HepG2 (cell line): Measurements from ENCODE around the gene NME4. TPM values are rescaled to one million over a fixed set of nuclear protein-coding genes. Genes with fewer than 3 reads are reported as not detected.

ENCODE experiments used
- ATAC-seq: fragments of 200-7000 bp; cut with Tn5 transposase; 3 replicates; pipeline ENCODE4 v1.9.1; 2020; ENCODE audit warnings: mild to moderate bottlenecking, moderate library complexity
- BruUV-seq: library from RNA; stranded (reverse); fragments of 400-500 nt; replicated peaks from 2 replicates; lab custom pipeline; 2021; lab: Mats Ljungman, UMichigan
- CTCF ChIA-PET: fragments of 300-600 bp; formaldehyde crosslinking; extraction: SDS; loops from one replicate; lab custom pipeline; 2021; ENCODE audit warnings: low total read pairs, inconsistent platforms, low intra/inter-chr PET ratio; lab: Yijun Ruan, JAX
- POLR2A ChIA-PET: fragments of 350-600 bp; sonication (Branson Sonifier 250); formaldehyde crosslinking; loops from one replicate; lab custom pipeline; 2020; ENCODE audit warnings: antibody characterized with exemption, inconsistent platforms; lab: Yijun Ruan, JAX
- DNase-seq: peaks from one replicate; pipeline ENCODE4 v3.0.0-alpha.2; 2015; ENCODE audit warnings: low spot score
- FAIRE-seq: peaks from 3 replicates; lab custom pipeline; 2011; peaks lifted over from hg19 to GRCh38; lab: Jason Lieb, UNC
- H2AFZ ChIP-seq: one replicate; pipeline ENCODE4 v1.6.1; 2011; ENCODE audit warnings: low read length, inconsistent platforms
- H3K27ac ChIP-seq: fragments of 300-600 bp; 3 replicates; pipeline ENCODE4 v1.8.0; 2011; ENCODE audit warnings: mixed run types, mild to moderate bottlenecking, mixed read lengths, low read length, inconsistent platforms; ENCODE audit not compliant: insufficient read depth; ENCODE audit errors: extremely low read length
- H3K27me3 ChIP-seq, 2 experiments: fragments of 200-600 bp in 1 of 2; 2 replicates in 1 of 2; 3 replicates in 1 of 2; pipeline versions ENCODE4 v1.6.0 to v1.8.0; 2011; ENCODE audit warnings: low read length in 2 of 2, mild to moderate bottlenecking in 2 of 2, moderate library complexity in 2 of 2, inconsistent platforms in 1 of 2; ENCODE audit not compliant: insufficient read depth in 2 of 2, control insufficient read depth in 1 of 2
- H3K36me3 ChIP-seq, 2 experiments: fragments of 200-600 bp in 1 of 2; replicated peaks in 1 of 2; 2 replicates in 1 of 2; 3 replicates in 1 of 2; pipeline versions ENCODE4 v1.5.1 to v1.8.0; 2011; ENCODE audit warnings: low read length in 2 of 2, inconsistent platforms in 1 of 2; ENCODE audit not compliant: insufficient read depth in 2 of 2, control insufficient read depth in 1 of 2
- H3K4me1 ChIP-seq: 2 replicates; pipeline ENCODE4 v1.5.1; 2012; ENCODE audit warnings: low read length, inconsistent platforms; ENCODE audit not compliant: insufficient read depth
- H3K4me2 ChIP-seq: 2 replicates; pipeline ENCODE4 v1.6.0; 2011; ENCODE audit warnings: low read depth, low read length, inconsistent platforms
- H3K4me3 ChIP-seq, 3 experiments: fragments of 200-600 bp in 1 of 3; sonication (generic), shearing (Covaris generic) in 1 of 3; replicated peaks in 1 of 3; 2 replicates each; pipeline ENCODE4 v1.5.1; 2011 to 2016; ENCODE audit warnings: low read length in 3 of 3, inconsistent platforms in 2 of 3, low read depth in 2 of 3, mild to moderate bottlenecking in 2 of 3, control low read depth in 1 of 3, mixed read lengths in 1 of 3; ENCODE audit not compliant: insufficient read depth in 1 of 3
- H3K79me2 ChIP-seq: one replicate; pipeline ENCODE4 v1.6.1; 2011; ENCODE audit warnings: low read length, inconsistent platforms; ENCODE audit not compliant: insufficient read depth
- H3K9ac ChIP-seq: 2 replicates; pipeline ENCODE4 v1.6.0; 2011; ENCODE audit warnings: mild to moderate bottlenecking, low read depth, low read length, inconsistent platforms; ENCODE audit not compliant: insufficient read depth
- H3K9me3 ChIP-seq: 2 replicates; pipeline ENCODE4 v1.5.1; 2012; ENCODE audit warnings: mild to moderate bottlenecking, low read length
- H4K20me1 ChIP-seq: 2 replicates; pipeline ENCODE4 v1.6.0; 2011; ENCODE audit warnings: inconsistent platforms, mild to moderate bottlenecking, low read length, moderate library complexity; ENCODE audit not compliant: insufficient read depth
- MATR3 ChIP-seq: sonication (generic); formaldehyde crosslinking; IDR thresholded peaks from 2 replicates; pipeline ENCODE4 v1.4.0; 2020; ENCODE audit warnings: missing genetic modification reagents
- ZNF343 ChIP-seq: sonication (generic); formaldehyde crosslinking; IDR thresholded peaks from 2 replicates; pipeline ENCODE4 v1.4.0; 2020; ENCODE audit warnings: mild to moderate bottlenecking, missing genetic modification reagents
- WGBS: methylation state at CpG from one replicate; pipeline ENCODE4 v1.1.6; 2017; ENCODE audit warnings: low lambda C conversion rate; 5-methylcytosine and 5-hydroxymethylcytosine counted together
- in situ Hi-C: cut with HindIII; loops from 2 replicates; pipeline ENCODE4 v1.10.0; 2017; ENCODE audit warnings: low pct_unique_long_range_greater_than_20kb; ENCODE audit not compliant: extremely low pct_ligation_motif_present
- intact Hi-C: fragments of 100-400 bp; cut with micrococcal nuclease; formaldehyde crosslinking; loops from one replicate; pipeline ENCODE4 v1.10.0; 2022; ENCODE audit not compliant: unreplicated experiment
- polyA plus RNA-seq, 8 experiments: library from polyadenylated mRNA; depleted of rRNA in 3 of 8; stranded (reverse) in 7 of 8; unstranded in 1 of 8; fragments of >200 nt; fragmentation: Illumina TruSeq in 4 of 8; extraction: Trizol in 4 of 8; gene quantifications; 2 replicates each; pipeline versions ENCODE4 v1.2.1 to v1.2.3, GENCODE V29; 2011 to 2016; ENCODE audit warnings: low read depth in 4 of 8, missing spikeins in 1 of 8, mixed read lengths in 1 of 8; ENCODE audit not compliant: insufficient read depth in 1 of 8
- total RNA-seq, 5 experiments: library from RNA; depleted of rRNA; stranded (reverse); fragments of >200 nt; fragmentation: Illumina TruSeq; extraction: Trizol; gene quantifications; 2 replicates each; pipeline ENCODE4 v1.2.3, GENCODE V29; 2016; ENCODE audit warnings: low read depth in 1 of 5
- TF ChIP-seq, protein P1 (sequence below), 2 experiments: fragments of 450-650 bp in 1 of 2; sonication (generic) in 1 of 2; formaldehyde crosslinking in 1 of 2; IDR thresholded peaks; 2 replicates each; pipeline versions ENCODE4 v1.6.1 to v1.8.0; 2016 to 2022; ENCODE audit warnings: antibody characterized with exemption in 1 of 2, mild to moderate bottlenecking in 1 of 2, missing genetic modification reagents in 1 of 2
- TF ChIP-seq, protein P2 (sequence below): sonication (generic); formaldehyde crosslinking; IDR thresholded peaks from 2 replicates; pipeline ENCODE4 v1.4.0; 2020; ENCODE audit warnings: missing genetic modification reagents, borderline replicate concordance

NME4 gene
- total and polyA plus RNA-seq, 2 of the 13 experiments (the other 11 are each of a cell fraction or from before 2014, with no cell fraction given), result 121 to 263 TPM

DNA sequence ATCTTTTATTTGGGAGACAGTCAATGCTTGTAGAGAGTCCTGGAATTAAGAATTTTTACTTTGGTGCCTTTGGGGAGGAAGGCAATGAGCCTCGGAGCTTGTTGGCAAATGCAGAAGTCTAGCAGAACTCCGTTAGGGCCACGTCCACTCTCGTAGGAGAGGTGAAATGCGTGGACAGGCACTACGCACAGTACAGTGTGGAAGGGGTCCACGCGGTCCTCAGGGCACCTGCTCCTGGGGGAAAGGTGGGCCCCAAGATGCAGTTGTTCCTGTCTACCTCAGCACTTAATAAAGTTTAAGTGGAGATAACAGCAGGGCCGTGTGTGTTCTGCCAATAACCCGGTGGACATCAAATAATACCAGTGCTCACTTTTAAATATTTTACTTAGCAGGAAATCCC, 30.3 kb downstream of the NME4 start:
- FAIRE-seq, result no peak
- peak overlapping the region; percentile 72 for H3K9ac ChIP-seq
- TF ChIP-seq, protein P1, sequence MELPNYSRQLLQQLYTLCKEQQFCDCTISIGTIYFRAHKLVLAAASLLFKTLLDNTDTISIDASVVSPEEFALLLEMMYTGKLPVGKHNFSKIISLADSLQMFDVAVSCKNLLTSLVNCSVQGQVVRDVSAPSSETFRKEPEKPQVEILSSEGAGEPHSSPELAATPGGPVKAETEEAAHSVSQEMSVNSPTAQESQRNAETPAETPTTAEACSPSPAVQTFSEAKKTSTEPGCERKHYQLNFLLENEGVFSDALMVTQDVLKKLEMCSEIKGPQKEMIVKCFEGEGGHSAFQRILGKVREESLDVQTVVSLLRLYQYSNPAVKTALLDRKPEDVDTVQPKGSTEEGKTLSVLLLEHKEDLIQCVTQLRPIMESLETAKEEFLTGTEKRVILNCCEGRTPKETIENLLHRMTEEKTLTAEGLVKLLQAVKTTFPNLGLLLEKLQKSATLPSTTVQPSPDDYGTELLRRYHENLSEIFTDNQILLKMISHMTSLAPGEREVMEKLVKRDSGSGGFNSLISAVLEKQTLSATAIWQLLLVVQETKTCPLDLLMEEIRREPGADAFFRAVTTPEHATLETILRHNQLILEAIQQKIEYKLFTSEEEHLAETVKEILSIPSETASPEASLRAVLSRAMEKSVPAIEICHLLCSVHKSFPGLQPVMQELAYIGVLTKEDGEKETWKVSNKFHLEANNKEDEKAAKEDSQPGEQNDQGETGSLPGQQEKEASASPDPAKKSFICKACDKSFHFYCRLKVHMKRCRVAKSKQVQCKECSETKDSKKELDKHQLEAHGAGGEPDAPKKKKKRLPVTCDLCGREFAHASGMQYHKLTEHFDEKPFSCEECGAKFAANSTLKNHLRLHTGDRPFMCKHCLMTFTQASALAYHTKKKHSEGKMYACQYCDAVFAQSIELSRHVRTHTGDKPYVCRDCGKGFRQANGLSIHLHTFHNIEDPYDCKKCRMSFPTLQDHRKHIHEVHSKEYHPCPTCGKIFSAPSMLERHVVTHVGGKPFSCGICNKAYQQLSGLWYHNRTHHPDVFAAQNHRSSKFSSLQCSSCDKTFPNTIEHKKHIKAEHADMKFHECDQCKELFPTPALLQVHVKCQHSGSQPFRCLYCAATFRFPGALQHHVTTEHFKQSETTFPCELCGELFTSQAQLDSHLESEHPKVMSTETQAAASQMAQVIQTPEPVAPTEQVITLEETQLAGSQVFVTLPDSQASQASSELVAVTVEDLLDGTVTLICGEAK (IDR thresholded peaks at IDR 0.05), result no peak
- TF ChIP-seq, protein P1 (CRISPR knock-in tag; IDR thresholded peaks at IDR 0.05), result peak; percentile 79; the same call in 1 of the 2 replicates
- no peak for TF ChIP-seq ZNF343 (CRISPR knock-in tag)
- no peak for TF ChIP-seq MATR3 (CRISPR knock-in tag)
- TF ChIP-seq, protein P2, sequence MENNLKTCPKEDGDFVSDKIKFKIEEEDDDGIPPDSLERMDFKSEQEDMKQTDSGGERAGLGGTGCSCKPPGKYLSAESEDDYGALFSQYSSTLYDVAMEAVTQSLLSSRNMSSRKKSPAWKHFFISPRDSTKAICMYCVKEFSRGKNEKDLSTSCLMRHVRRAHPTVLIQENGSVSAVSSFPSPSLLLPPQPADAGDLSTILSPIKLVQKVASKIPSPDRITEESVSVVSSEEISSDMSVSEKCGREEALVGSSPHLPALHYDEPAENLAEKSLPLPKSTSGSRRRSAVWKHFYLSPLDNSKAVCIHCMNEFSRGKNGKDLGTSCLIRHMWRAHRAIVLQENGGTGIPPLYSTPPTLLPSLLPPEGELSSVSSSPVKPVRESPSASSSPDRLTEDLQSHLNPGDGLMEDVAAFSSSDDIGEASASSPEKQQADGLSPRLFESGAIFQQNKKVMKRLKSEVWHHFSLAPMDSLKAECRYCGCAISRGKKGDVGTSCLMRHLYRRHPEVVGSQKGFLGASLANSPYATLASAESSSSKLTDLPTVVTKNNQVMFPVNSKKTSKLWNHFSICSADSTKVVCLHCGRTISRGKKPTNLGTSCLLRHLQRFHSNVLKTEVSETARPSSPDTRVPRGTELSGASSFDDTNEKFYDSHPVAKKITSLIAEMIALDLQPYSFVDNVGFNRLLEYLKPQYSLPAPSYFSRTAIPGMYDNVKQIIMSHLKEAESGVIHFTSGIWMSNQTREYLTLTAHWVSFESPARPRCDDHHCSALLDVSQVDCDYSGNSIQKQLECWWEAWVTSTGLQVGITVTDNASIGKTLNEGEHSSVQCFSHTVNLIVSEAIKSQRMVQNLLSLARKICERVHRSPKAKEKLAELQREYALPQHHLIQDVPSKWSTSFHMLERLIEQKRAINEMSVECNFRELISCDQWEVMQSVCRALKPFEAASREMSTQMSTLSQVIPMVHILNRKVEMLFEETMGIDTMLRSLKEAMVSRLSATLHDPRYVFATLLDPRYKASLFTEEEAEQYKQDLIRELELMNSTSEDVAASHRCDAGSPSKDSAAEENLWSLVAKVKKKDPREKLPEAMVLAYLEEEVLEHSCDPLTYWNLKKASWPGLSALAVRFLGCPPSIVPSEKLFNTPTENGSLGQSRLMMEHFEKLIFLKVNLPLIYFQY (CRISPR knock-in tag), result no peak
- TF ChIP-seq, all 625 proteins: peak for 1
- TSS peak; percentile 62 for BruUV-seq
- peaks cover 60% of the 10 kb centered on the region for H3K4me1 ChIP-seq
- no peak overlapping the region for H2AFZ ChIP-seq
- in situ Hi-C loops, result no loop called here
- H3K4me3 ChIP-seq, result peak overlapping the region; percentile 63 to 95 (median 87)
- peak overlapping the region; percentile 78 for H3K4me2 ChIP-seq
- 13% methylated on average over 10 of the region's 10 CpGs for WGBS
- peaks cover 46% of the 10 kb centered on the region for H3K79me2 ChIP-seq
- DNase-seq, result no peak
- no peaks in the 10 kb centered on the region for H3K9me3 ChIP-seq
- peaks cover 16% of the 10 kb centered on the region for H4K20me1 ChIP-seq
- ATAC-seq, result no peak
- H3K27me3 ChIP-seq, result no peaks in the 10 kb centered on the region; a peak in 1 of 5 replicates
- CTCF ChIA-PET, result no interaction called here
- H3K36me3 ChIP-seq, result no peaks in the 10 kb centered on the region; a peak in 1 of 5 replicates
- no peak overlapping the region for H3K27ac ChIP-seq
- intact Hi-C loops, result no loop called here
- POLR2A ChIA-PET, result interaction anchor here (1.7 to 2.5 kb wide), 2 partner anchors 17 to 48 kb away, joined by 5 to 10 read pairs; no protein-coding TSS in a partner anchor
